Measurements from ENCODE around the gene CPLX3. TPM values are rescaled to one million over a fixed set of nuclear protein-coding genes. Genes with fewer than 3 reads are reported as not detected.

Gene CPLX3
- total RNA-seq, 1 experiment from 2014 or later, result not detected

DNA sequence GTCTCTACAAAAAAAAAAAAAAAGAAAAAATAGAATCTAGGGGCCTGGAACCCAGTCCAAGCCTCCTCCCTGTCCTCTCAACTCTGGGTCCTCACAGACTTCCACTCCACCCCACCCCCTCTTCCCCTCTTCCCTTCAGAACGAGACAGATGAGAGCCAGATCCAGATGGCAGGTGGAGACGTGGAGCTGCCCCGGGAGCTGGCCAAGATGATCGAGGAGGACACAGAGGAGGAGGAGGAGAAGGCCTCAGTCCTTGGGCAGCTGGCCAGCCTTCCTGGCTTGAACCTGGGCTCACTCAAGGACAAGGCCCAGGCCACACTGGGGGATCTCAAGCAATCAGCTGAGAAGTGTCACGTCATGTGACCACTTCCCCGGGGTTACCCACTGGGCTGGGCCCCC, 3.6 kb downstream of the CPLX3 start:
- Histone ChIP-seq H2BK12ac (ENCODE audit: insufficient read length, low read depth, low read length) (no peak overlapping the region), H2BK20ac (ENCODE audit: low read depth, low read length, poor library complexity, severe bottlenecking) (no peak overlapping the region), H3K14ac (ENCODE audit: insufficient read depth, low read length) (no peak overlapping the region), H4K5ac (ENCODE audit: insufficient read length, low read depth, low read length) (no peak overlapping the region), H4K91ac (ENCODE audit: insufficient read length, low read depth, low read length) (no peak overlapping the region), H4K20me1 (ENCODE audit: control insufficient read depth, insufficient read depth, insufficient read length) (no peaks in the 10 kb centered on the region), H3K9me3 (ENCODE audit: control insufficient read depth, low read depth, low read length) (no peaks in the 10 kb centered on the region), H3K18ac (ENCODE audit: insufficient read length, low read depth, low read length) (no peak overlapping the region), H3K56ac (ENCODE audit: insufficient read length, low read depth, low read length) (no peak overlapping the region), H2BK15ac (ENCODE audit: low read depth, low read length) (no peak overlapping the region), H2BK120ac (ENCODE audit: low read depth, low read length, poor library complexity, severe bottlenecking) (no peak overlapping the region), H3K79me1 (ENCODE audit: insufficient read depth, low read depth, low read length, poor library complexity, severe bottlenecking) (no peaks in the 10 kb centered on the region), H3K4me2 (ENCODE audit: insufficient read depth, insufficient read length, low read length) (no peak overlapping the region), H3K4me1 (ENCODE audit: insufficient read depth, low read length) (no peaks in the 10 kb centered on the region), H3K4ac (ENCODE audit: low read depth, low read length) (no peak overlapping the region), H3K79me2 (ENCODE audit: insufficient read depth, low read length) (no peaks in the 10 kb centered on the region), H3K27ac (ENCODE audit: insufficient read length, low read depth, low read length) (no peak overlapping the region), H3K23me2 (ENCODE audit: insufficient read length, low read depth, low read length, poor library complexity, severe bottlenecking) (no peaks in the 10 kb centered on the region), H2AFZ (ENCODE audit: low read length) (no peak overlapping the region), H3K27me3 (ENCODE audit: insufficient read depth, low read length) (peaks cover 10% of the 10 kb centered on the region; the same call in 1 of the 2 replicates), H3T11ph (ENCODE audit: low read length) (no peak overlapping the region), H3K9ac (ENCODE audit: extremely low read depth, insufficient read length, low read length) (no peak overlapping the region), H3K23ac (ENCODE audit: insufficient read length, low read depth, low read length) (no peak overlapping the region), H4K8ac (replicated peaks; ENCODE audit: insufficient read length, low read depth, low read length) (no peak overlapping the region), H2BK5ac (ENCODE audit: insufficient read length, low read length) (no peak overlapping the region), H2AK5ac (ENCODE audit: insufficient read length, low read length) (no peak overlapping the region)
- Mint-ChIP-seq H3K4me3 (no peak overlapping the region), H3K27me3 (ENCODE audit: low read depth) (peaks cover 51% of the 10 kb centered on the region), H3K36me3 (ENCODE audit: insufficient read depth in 1 of 3, low read depth in 3 of 3) (peaks cover 0 to under 1% (median 0%) of the 10 kb centered on the region in 3 experiments; a peak in 3 of 7 replicates), H3K9me3 (no peaks in the 10 kb centered on the region), H3K4me1 (peaks cover 4 to 31% of the 10 kb centered on the region in 2 experiments; a peak in 3 of 4 replicates), H3K27ac (no peak overlapping the region)
- no peak for DNase-seq
- WGBS (ENCODE audit: extremely low coverage, insufficient read length, low lambda C conversion rate), result no CpG with 5 or more reads among the region's 6 CpGs
- TF ChIP-seq, protein P1, sequence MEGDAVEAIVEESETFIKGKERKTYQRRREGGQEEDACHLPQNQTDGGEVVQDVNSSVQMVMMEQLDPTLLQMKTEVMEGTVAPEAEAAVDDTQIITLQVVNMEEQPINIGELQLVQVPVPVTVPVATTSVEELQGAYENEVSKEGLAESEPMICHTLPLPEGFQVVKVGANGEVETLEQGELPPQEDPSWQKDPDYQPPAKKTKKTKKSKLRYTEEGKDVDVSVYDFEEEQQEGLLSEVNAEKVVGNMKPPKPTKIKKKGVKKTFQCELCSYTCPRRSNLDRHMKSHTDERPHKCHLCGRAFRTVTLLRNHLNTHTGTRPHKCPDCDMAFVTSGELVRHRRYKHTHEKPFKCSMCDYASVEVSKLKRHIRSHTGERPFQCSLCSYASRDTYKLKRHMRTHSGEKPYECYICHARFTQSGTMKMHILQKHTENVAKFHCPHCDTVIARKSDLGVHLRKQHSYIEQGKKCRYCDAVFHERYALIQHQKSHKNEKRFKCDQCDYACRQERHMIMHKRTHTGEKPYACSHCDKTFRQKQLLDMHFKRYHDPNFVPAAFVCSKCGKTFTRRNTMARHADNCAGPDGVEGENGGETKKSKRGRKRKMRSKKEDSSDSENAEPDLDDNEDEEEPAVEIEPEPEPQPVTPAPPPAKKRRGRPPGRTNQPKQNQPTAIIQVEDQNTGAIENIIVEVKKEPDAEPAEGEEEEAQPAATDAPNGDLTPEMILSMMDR (conservative IDR thresholded peaks at IDR 0.05), result no peak

Measured in H9 (cell line).